Gastrocnemius medialis (tissue), 4 donors: ENCODE results near the gene OCRL. TPM values are rescaled to one million over a fixed set of nuclear protein-coding genes. Genes with fewer than 3 reads are reported as not detected.
"Not testable (repeated sequence)": the region's sequence is repeated elsewhere in the genome, so short reads cannot be mapped to it uniquely, and the experiment has no call there.

ENCODE experiments used
- ATAC-seq, 2 donors: fragments of 150-250 bp; one replicate each; pipeline ENCODE4 v1.9.1; 2016
- DNase-seq, 2 donors: peaks; one replicate each; pipeline ENCODE4 v3.0.0-alpha.2; 2019
- H3K27ac ChIP-seq, 4 donors: fragments of 200-600 bp; sonication (generic); 1 replicate in 1 of 4; 2 replicates in 3 of 4; pipeline ENCODE4 v1.5.1; 2016 to 2018; ENCODE audit warnings: mild to moderate bottlenecking in 2 of 4, moderate library complexity in 1 of 4
- H3K27me3 ChIP-seq, 3 donors: fragments of 200-600 bp; sonication (generic) in 2 of 3; 1 replicate in 1 of 3; 2 replicates in 2 of 3; pipeline versions ENCODE4 v1.5.1 to v1.6.0; 2016 to 2019; ENCODE audit warnings: mild to moderate bottlenecking in 1 of 3, moderate library complexity in 1 of 3
- H3K36me3 ChIP-seq, 2 donors: fragments of 200-600 bp; sonication (generic) in 1 of 2; one replicate each; pipeline ENCODE4 v1.5.1; 2017 to 2018
- H3K4me1 ChIP-seq, 2 donors: fragments of 200-600 bp; sonication (generic) in 1 of 2; one replicate each; pipeline ENCODE4 v1.5.1; 2016 to 2017; ENCODE audit warnings: mild to moderate bottlenecking in 2 of 2
- H3K4me3 ChIP-seq, 4 donors: fragments of 200-600 bp; sonication (generic) in 3 of 4; 1 replicate in 1 of 4; 2 replicates in 3 of 4; pipeline ENCODE4 v1.5.1; 2016 to 2019; ENCODE audit warnings: mild to moderate bottlenecking in 2 of 4
- H3K9me3 ChIP-seq, 3 donors: fragments of 200-600 bp; sonication (generic) in 2 of 3; 1 replicate in 1 of 3; 2 replicates in 2 of 3; pipeline ENCODE4 v1.5.1; 2016 to 2019
- POLR2A ChIP-seq, 2 donors: fragments of 450-650 bp; IDR thresholded peaks; one replicate each; pipeline ENCODE4 v1.6.1; 2017; ENCODE audit warnings: antibody characterized with exemption in 2 of 2, mild to moderate bottlenecking in 2 of 2, moderate library complexity in 2 of 2
- in situ Hi-C, 4 donors: fragments of 200-750 bp; cut with MboI; loops; one replicate each; pipeline versions ENCODE4 v1.15.0 to v1.8.0; 2017; ENCODE audit warnings: low sequenced_read_pairs in 4 of 4
- intact Hi-C: fragments of 100-400 bp; cut with DNase I; formaldehyde crosslinking; loops from one replicate; pipeline ENCODE4 v1.15.1; 2023; ENCODE audit warnings: low total_unique reads
- total RNA-seq, 4 donors: library from RNA; depleted of rRNA; stranded (reverse); fragments of >200 nt; gene quantifications; one replicate each; pipeline versions ENCODE4 v1.1.0 to v1.2.3, GENCODE V29; 2016
- TF ChIP-seq, protein P1 (sequence below), 5 experiments: fragments of 450-650 bp in 3 of 5; fragments of 200-600 bp in 2 of 5; sonication (generic) in 2 of 5; IDR thresholded peaks in 4 of 5; conservative IDR thresholded peaks in 1 of 5; 1 replicate in 4 of 5; 2 replicates in 1 of 5; pipeline ENCODE4 v1.5.1; 2016 to 2019; ENCODE audit warnings: antibody characterized with exemption in 5 of 5, mild to moderate bottlenecking in 3 of 5, moderate library complexity in 3 of 5

Gene OCRL
- total RNA-seq, 4 donors from 2014 or later: 6.7 to 10.8 (median 8.6) TPM

DNA sequence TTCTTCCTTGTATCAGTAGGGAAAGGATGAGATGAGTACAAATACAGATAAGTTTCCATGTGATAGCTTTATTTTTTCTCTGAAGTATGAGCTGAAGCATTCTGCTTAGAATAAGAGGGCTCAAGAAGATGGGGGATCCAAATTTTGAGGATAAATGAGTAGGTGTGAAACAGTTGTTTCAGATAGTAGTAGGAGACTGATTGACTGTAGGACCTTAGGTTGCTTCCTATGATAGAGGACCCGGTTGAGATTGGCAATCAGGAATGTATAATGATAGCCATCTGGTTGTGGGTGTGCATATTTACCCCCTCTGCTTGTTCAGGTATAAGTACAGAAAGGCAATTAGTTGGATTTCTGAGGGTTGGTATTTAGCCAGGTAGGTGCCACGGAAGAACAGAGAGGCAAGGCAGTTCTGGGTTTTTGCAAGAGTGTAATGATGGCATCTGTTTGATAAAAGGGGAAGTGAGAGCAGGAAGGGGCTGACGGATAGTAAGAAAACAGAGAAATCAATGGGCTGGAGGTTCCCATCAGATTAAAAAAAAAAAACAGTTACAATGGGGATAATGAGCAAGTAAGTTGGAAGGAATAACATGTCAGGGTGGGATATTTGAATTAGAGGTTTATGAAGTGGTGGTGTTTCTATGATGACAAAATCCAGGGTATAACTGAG is 13.7 kb downstream of the OCRL start:
- peaks cover 0 to 13% of the 10 kb centered on the region in 2 donors for H3K36me3 ChIP-seq

DNA sequence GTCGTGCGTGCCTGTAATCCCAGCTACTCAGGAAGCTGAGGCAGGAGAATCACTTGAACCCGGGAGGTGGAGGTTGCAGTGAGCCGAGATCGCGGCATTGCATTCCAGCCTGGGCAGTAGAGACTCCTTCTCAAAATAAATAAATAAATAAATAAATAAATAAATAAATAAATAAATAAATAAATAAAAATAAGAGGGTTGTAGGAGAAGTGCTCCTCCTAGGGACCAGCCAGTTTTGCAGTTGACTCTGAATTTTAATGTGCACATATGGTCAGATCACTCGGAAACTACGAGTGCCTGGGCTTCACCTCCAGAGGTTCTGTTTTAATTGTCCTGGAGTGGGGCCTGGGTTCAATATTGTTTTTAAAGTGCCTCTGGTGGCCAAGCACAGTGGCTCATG is 14.8 kb downstream of the OCRL start:
- H3K4me1 ChIP-seq, intact Hi-C loops, DNase-seq, in situ Hi-C loops, H3K9me3 ChIP-seq, ATAC-seq, H3K36me3 ChIP-seq, H3K4me3 ChIP-seq, H3K27ac ChIP-seq, H3K27me3 ChIP-seq: not testable (repeated sequence)

More for the DNA sequence above, 13.7 kb downstream of the OCRL start:
- H3K4me3 ChIP-seq: no peak overlapping the region
- no peaks in the 10 kb centered on the region for H3K9me3 ChIP-seq
- DNase-seq (no peak), ATAC-seq (no peak)
- no peaks in the 10 kb centered on the region for H3K4me1 ChIP-seq
- in situ Hi-C loops: no loop called here
- H3K27me3 ChIP-seq: no peaks in the 10 kb centered on the region
- no peak overlapping the region for H3K27ac ChIP-seq
- TF ChIP-seq POLR2A (IDR thresholded peaks at IDR 0.05): no peak
- TF ChIP-seq, protein P1, sequence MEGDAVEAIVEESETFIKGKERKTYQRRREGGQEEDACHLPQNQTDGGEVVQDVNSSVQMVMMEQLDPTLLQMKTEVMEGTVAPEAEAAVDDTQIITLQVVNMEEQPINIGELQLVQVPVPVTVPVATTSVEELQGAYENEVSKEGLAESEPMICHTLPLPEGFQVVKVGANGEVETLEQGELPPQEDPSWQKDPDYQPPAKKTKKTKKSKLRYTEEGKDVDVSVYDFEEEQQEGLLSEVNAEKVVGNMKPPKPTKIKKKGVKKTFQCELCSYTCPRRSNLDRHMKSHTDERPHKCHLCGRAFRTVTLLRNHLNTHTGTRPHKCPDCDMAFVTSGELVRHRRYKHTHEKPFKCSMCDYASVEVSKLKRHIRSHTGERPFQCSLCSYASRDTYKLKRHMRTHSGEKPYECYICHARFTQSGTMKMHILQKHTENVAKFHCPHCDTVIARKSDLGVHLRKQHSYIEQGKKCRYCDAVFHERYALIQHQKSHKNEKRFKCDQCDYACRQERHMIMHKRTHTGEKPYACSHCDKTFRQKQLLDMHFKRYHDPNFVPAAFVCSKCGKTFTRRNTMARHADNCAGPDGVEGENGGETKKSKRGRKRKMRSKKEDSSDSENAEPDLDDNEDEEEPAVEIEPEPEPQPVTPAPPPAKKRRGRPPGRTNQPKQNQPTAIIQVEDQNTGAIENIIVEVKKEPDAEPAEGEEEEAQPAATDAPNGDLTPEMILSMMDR (IDR thresholded peaks at IDR 0.05 in 4 of 5, conservative IDR thresholded peaks at IDR 0.05 in 1 of 5): no peak
- intact Hi-C loops: no loop called here

DNA sequence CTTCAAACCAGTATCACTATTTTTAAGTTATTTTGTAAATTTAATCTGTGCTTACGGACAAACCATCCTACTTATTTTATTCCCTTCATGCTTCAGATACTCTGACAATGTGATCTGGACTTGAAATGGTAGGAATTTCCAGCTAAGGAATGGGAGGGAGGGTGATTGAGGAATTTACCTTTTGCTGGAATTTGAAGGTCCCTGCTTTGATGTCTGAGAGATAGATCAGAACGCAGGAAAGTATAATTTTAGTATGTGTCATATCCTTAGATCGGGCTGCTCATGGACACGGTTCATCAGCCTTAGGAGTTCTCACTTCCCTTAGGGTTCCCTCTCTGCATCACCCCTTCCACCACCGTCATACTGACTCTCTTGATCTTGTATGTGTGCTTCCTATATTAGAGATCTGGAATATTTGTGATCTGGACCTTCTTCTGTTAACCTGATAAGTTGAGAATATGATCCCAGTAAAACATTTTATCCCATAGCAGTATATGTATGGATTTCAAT is 16.8 kb downstream of the OCRL start:
- Histone ChIP-seq H3K36me3 (peaks cover 0 to 8% of the 10 kb centered on the region in 2 donors), H3K4me3 (no peak overlapping the region), H3K4me1 (peaks cover 7 to 11% of the 10 kb centered on the region in 2 donors), H3K27ac (no peak overlapping the region), H3K27me3 (no peaks in the 10 kb centered on the region), H3K9me3 (no peaks in the 10 kb centered on the region)
- DNase-seq (no peak), ATAC-seq (no peak)
- TF ChIP-seq POLR2A (IDR thresholded peaks at IDR 0.05): no peak
- TF ChIP-seq, protein P1 (IDR thresholded peaks at IDR 0.05 in 4 of 5, conservative IDR thresholded peaks at IDR 0.05 in 1 of 5): no peak
- in situ Hi-C loops (no loop called here), intact Hi-C loops (no loop called here)

DNA sequence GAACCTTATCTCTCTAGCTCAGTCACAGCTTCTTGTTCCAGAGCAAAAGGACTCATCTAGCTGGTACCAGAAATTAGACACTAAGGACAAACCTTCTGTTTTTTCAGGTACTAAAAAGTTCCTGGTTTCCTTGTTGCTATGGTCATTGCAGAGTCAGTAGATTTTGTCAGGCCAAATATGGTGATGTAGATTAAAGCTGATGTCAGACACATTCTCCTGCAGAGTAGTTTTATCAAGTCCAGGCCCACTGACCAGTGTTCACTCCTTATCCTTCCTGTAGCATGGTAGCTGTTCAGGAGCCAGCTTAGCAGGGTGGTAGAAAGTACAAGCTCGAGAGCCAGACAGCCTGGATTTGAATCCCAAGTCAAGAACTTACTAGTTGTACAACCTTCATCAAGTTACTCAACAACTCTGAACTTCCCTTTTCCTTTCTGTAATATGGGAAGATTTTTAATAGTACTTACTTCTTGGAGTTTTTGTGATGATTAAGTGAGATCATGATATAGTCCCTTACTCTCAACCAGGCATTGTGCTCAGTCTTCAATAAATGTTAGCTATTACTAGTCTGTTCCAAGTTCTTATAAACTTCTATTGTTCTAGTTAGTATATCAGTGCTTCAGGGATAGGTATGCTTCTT is 17.9 kb downstream of the OCRL start:
- ATAC-seq (no peak), DNase-seq (no peak)
- intact Hi-C loops (no loop called here), in situ Hi-C loops (no loop called here)
- Histone ChIP-seq H3K9me3 (no peaks in the 10 kb centered on the region), H3K27me3 (no peaks in the 10 kb centered on the region), H3K4me3 (no peak overlapping the region), H3K4me1 (peaks cover 7 to 12% of the 10 kb centered on the region in 2 donors), H3K36me3 (peaks cover 0 to 8% of the 10 kb centered on the region in 2 donors), H3K27ac (no peak overlapping the region)
- no peak for TF ChIP-seq POLR2A (IDR thresholded peaks at IDR 0.05)
- TF ChIP-seq, protein P1 (IDR thresholded peaks at IDR 0.05 in 4 of 5, conservative IDR thresholded peaks at IDR 0.05 in 1 of 5): no peak

DNA sequence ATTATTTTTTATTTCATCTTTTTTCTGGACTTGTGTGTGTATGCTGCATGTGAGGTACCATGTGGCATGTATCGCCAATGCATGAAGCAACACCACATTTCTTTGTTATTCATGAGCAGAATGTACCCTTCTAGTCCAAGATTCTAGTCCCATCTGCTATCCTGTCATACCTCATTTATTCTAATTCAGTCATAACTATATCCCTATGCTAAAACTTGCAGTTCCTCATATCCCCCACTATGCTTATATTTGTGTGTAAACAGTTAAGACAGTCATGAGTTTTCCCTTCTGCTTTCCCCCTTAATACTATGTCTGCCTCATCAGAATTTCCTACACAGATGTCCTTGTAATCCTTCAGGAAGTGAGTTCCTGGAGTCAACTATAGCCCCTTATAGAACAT is 19.7 kb downstream of the OCRL start:
- ATAC-seq (no peak), DNase-seq (no peak)
- no peaks in the 10 kb centered on the region for H3K9me3 ChIP-seq
- peaks cover 0 to 8% of the 10 kb centered on the region in 2 donors for H3K36me3 ChIP-seq
- in situ Hi-C loops: no loop called here
- TF ChIP-seq POLR2A (IDR thresholded peaks at IDR 0.05): no peak
- TF ChIP-seq, protein P1 (IDR thresholded peaks at IDR 0.05 in 4 of 5, conservative IDR thresholded peaks at IDR 0.05 in 1 of 5): no peak
- no peak overlapping the region for H3K4me3 ChIP-seq
- peaks cover 7 to 12% of the 10 kb centered on the region in 2 donors for H3K4me1 ChIP-seq
- no peaks in the 10 kb centered on the region for H3K27me3 ChIP-seq
- H3K27ac ChIP-seq: no peak overlapping the region
- intact Hi-C loops: no loop called here
